ENCODE results near the gene LIME1. TPM values are rescaled to one million over a fixed set of nuclear protein-coding genes. Genes with fewer than 3 reads are reported as not detected.
"Not testable (repeated sequence)": the region's sequence is repeated elsewhere in the genome, so short reads cannot be mapped to it uniquely, and the experiment has no call there.

The LIME1 gene
- total RNA-seq, 1 donor from 2014 or later, result 7.3 TPM

DNA sequence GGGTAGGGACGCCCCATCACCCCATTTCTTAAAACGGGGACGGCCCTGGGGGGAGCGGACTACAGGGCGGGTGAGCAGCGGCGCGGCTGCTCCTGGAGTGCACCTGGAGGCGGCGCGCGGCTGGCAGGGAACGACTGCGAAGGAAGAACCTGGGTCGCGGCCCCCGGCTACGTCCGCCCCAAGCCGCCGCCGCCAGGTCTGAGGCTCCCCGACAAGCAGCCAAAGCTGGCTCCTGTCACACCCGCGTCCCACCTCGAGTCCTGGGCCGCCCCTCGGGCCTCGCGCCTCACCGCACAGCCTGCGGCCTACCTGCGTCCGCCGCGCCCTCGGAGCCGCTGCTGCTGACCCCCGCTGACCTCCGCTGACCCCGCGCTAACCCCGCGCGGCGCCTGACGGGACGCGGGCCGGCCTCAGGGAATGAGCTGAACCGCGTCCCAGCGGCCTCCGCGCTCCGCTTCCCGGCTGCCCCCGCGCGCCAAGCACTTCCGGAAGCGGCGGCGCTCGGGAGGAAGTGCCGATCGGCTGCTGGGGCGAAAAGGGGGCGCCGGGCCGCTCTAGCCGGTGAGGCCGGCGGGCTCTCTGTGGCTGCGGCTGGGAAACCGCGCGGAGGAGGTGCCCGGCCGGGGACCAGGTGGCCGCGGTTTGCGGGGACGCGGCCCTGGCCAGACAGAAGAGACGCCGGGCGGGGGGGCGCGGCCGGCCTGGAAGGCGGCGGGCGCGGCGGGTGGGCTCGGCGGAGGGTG is 28.7 kb upstream of the LIME1 start, which contains the start of the genes ARFRP1 and ZGPAT:
ARFRP1 (minus strand) TSS at position 419 of the 743 bp plus-strand sequence. CDS start 885 bp downstream, outside the sequence.
ZGPAT (plus strand) TSS at position 482 of the 743 bp plus-strand sequence. CDS start 542 bp downstream, outside the sequence.
- peak; percentile 91 for DNase-seq (ENCODE audit: low spot score)

DNA sequence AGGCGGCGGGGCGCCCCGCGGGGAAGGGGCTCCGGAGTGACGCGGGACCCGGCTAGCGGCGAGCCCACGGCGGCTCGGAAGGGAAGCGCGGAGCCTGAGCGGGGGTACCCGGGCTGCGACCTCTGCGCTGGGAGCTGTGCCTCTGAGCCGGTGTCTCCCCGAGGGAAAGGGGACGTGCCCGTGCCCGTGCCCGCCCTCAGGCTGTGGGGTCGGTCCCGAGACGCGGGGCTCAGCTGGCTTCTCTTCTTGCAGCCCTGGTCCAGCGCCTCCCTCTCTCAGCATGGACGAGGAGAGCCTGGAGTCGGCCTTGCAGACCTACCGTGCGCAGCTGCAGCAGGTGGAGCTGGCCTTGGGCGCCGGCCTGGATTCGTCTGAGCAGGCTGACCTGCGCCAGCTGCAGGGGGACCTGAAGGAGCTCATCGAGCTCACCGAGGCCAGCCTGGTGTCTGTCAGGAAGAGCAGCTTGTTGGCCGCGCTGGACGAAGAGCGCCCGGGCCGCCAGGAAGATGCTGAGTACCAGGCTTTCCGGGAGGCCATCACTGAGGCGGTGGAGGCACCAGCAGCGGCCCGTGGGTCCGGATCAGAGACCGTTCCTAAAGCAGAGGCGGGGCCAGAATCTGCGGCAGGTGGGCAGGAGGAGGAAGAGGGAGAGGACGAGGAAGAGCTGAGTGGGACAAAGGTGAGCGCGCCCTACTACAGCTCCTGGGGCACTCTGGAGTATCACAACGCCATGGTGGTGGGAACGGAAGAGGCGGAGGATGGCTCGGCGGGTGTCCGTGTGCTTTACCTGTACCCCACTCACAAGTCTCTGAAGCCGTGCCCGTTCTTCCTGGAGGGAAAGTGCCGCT is 27.9 kb upstream of the LIME1 start:
- no peak for DNase-seq (ENCODE audit: low spot score)

DNA sequence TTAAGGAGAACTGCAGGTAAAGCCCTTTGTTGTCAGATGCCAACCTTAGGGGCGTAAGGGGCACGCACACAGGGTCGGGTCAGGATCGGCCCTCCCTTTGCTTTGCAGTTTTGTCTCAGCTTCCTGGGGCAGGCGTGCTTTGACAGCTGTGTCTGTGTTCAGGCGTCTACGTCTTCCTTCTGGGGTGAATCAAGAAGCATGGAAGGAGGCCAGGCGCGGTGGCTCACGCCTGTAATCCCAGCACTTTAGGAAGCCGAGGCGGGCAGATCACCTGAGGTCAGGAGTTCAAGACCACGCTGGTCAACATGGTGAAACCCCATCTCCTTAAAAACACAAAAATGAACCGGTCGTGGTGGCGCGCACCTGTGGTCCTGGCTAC is 27.3 kb upstream of the LIME1 start:
- no peak for DNase-seq (ENCODE audit: low spot score)

DNA sequence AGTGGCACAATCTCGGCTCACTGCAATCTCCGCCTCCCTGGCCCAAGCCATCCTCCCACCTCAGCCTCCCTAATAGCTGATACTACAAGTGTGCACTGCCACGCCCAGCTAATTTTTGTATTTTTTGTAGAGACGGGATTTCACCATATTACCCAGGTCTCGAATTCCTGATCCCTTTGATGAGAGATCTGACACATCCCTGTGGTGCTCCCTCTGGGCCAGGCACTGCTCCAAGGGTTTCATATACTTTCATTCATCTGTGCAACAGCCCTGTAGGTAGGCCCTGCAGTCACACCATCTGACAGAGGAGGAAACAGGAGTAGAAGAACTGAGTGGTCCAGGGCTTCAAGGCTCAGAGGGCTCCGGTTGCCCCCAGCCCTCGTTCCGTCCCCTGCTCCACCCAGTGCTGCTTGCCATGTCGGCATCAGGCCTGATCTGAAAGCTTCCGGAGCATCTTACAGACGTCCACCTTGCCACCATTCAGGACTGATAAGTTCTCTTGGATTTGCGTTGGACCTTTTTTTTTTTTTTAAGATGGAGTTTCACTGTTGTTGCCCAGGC is 25.3 kb upstream of the LIME1 start:
- DNase-seq (ENCODE audit: low spot score), result no peak

DNA sequence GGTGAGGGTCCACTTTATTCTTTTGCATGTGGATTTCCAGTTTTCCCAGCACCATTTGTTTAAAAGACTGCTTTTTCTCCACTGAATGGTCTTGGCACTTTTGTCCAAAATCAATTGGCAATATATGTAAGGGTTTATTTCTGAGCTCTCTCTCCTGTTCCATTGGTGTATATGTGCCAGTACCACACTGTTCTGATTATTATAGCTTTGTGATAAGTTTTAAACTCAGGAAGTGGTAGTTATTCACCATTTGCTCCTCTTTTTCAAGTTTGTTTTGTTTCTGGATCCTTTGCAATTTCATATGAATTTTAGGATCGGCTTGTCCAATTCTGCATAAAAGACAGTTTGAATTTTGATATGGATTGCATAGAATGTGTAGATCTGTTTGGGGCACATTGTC is 24.3 kb upstream of the LIME1 start:
- no peak for DNase-seq (ENCODE audit: low spot score)

DNA sequence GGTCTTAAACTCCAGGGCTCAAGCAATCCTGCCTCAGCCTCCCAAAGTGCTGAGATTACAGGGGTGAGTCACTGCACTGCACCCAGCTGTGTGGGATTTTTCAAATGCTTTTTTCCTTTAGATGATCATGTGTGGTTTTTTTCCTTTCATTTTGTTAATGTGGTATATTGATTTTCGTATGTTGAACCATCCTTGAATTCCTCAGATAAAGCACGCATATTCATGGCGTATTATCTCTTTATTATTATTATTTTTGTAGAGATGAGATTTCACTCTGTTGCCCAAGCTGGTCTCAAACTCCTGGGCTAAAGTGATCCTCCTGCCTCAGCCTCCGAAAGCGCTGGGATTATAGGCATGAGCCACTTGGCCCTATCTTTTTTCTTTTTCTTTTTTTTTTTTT is 21.6 kb upstream of the LIME1 start:
- no peak for DNase-seq (ENCODE audit: low spot score)

DNA sequence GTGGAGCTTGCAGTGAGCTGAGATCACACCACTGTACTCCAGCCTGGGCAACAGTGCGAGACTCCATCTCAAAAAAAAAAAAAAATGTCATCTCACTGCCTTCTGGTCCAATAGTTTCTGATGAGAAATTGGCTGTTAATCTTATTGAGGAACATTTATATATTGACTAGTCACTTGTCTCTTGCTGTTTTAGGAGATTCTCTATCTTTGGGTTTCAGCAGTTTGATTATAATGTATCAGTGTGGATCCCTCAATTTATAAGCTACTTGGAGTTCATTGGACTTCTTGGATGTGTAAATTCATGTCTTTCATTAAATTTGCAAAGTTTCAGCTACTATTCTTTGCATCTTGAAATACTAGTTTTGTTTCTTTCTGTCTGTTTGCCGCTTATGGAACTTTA is 17.5 kb upstream of the LIME1 start:
- no peak for DNase-seq (ENCODE audit: low spot score)

DNA sequence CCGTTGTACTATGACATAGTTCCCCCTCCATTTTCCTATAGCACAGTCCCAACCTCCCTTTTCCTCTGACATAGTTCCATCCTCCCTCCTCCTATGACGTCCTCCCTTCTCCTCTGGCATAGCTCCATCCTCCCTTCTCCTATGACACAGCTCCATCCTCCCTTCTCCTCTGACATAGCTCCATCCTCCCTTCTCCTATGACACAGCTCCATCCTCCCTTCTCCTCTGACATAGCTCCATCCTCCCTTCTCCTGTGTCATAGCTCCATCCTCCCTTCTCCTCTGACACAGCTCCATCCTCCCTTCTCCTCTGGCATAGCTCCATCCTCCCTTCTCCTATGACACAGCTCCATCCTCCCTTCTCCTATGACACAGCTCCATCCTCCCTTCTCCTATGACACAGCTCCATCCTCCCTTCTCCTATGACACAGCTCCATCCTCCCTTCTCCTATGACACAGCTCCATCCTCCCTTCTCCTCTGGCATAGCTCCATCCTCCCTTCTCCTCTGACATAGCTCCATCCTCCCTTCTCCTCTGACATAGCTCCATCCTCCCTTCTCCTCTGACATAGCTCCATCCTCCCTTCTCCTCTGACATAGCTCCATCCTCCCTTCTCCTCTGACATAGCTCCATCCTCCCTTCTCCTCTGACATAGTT is 13.4 kb upstream of the LIME1 start:
- DNase-seq (ENCODE audit: low spot score), result not testable (repeated sequence)

DNA sequence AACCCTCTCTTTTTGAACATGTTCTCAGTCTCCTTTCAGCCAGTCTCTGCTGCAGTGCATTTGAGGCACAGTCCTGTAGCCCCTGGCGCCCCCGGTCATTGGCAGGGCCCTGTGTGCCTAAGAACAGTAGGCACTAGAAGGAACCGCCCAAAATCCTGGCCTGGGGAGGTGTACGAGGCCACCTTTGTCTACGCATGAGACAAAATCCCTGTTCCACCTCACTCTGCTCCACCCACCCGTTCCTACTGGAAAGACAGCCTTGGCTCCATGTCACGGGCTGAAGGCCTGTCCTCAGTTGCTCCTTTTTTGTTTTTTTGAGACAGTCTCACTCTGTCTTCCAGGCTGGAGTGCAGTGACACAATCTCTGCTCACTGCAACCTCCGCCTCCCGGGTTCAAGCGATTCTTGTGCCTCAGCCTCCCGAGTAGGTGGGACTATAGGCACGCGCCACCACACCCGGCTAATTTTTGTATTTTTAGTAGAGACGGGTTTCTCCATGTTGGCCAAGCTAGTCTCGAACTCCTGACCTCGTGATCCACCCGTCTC is 6.2 kb upstream of the LIME1 start:
- DNase-seq (ENCODE audit: low spot score), result not testable (repeated sequence)

DNA sequence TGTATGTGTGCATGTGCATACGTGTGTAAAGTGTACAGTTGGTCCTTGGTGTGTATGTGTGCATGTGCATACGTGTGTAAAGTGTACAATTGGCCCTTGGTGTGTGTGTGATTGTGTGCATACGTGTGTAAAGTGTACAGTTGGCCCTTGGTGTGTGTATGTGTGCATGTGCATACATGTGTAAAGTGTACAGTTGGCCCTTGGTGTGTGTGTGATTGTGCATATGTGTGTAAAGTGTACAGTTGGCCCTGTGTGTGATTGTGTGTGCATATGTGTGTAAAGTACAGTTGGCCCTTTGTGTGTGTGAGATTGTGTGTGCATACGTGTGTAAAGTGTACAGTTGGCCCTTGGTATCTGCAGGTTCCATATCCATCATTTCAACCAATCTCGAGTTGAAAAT is 5.1 kb upstream of the LIME1 start:
- DNase-seq (ENCODE audit: low spot score), result no peak

DNA sequence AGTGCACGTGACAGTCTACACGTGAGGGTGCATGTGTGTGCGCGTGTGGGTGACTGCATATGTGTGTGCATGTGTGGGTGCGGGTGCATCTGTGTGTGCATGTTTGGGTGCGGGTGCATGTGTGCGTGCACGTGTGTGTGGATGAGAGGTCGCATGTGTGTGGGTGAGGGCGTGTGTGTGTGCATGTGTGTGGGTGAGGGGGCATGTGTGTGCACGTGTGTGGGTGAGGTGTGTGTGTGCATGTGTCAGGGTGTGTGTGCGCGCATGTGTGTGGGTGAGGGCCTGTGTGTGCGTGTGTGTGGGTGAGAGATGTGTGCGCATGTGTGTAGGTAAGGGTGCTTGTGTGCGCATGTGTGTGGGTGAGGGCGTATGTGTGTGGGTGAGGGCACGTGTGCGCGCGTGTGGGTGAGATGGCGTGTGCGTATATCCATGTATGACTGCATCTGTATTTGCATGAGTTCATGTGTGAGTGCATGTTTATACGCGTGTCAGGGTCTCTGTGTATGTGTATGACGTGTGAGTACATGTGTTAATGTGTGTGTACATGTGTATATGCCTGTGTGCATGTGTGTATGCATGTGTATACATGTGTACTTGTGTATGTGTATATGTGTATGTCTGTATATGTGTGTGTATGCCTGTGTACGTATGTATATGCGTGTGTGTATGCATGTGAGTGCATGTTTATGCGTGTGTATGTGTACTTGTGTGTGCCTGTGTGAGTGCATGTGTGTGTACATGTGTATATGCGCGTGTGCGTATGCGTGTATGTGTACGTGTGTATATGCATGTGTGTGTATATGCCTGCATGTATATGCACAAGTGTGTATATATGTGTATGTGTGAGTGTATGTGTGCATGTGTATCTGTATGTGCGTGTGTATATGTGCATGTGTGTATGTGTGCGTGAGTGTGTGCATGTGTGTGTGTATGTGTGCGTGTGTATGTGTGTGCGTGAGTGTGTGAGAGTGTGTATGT is 4.1 kb upstream of the LIME1 start:
- no peak for DNase-seq (ENCODE audit: low spot score)

DNA sequence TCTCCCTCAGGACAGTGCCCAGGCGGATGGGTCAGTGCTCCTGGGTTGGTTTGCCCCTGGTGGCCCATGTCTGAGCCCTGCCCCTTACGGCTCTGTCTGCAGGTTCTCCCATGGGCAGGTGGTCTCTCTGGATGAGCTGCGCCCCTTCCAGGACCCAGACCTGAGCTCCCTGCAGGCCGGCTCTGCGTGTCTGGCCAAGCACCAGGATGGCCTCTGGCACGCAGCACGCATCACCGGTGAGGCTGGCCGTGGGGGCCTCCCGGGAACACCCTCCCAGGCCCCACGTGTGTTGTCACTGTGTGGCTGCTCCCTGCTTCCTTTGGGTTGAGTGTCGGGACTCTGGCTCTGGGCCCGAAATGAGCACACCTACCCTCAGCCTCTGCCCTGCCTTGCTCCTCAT is 3.3 kb upstream of the LIME1 start:
- no peak for DNase-seq (ENCODE audit: low spot score)

DNA sequence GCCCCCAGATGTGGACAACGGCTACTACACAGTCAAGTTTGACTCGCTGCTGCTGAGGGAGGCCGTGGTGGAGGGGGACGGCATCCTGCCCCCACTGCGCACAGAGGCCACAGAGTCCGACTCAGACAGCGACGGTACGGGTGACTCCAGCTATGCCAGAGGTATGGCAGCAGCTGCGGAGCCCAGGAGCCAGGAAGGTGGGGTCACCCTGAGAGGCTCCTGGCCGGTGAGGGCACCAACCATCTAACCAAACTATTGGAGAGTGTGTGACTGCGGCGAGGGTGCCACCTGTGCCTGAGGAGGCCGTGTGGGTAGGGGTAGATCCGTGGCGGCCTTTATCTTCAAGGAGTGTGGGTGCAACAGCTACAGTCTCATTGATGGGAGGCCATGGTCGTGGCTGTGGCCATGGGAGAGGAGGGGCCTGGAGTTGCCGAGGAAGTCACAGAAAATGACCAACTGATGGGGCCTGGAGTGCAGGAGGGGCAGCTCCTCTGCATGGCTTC is 2.8 kb upstream of the LIME1 start:
- no peak for DNase-seq (ENCODE audit: low spot score)

DNA sequence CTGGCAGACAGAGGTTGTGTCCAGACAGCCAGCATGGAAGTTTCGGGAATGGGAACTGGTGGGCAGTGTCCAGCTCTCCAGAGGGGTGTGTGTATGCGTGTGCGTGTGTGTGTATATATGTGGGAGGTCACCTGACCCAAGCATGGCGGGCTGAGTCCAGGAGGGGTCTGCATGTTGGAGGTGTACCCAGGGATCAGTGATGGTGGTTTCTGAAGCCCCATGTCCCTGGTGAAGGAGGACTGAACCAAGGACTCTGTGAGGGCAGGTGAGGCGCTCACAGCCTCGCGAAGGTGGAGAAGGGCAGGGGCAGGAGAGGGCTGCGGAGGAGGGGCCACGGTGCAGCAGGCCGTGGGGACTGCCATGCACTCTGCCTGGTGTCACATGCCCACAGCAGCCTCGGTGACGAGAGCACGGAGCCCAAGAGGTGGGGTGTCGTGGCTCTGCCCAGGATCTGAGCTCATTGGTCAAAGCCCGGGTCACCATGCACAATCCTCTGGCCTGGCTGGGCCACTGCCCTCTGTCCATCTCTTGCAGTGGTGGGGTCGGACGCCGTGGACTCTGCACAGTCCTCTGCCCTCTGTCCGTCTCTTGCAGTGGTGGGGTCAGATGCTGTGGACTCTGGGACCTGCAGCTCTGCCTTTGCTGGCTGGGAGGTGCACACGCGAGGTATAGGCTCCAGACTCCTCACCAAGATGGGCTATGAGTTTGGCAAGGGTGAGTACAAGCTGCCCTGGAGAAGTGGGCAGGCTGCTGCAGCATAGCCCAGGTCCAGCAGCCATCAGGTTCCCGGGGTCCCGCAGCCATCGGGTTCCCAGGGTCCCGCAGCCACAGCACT is 2.1 kb upstream of the LIME1 start:
- DNase-seq (ENCODE audit: low spot score), result no peak

DNA sequence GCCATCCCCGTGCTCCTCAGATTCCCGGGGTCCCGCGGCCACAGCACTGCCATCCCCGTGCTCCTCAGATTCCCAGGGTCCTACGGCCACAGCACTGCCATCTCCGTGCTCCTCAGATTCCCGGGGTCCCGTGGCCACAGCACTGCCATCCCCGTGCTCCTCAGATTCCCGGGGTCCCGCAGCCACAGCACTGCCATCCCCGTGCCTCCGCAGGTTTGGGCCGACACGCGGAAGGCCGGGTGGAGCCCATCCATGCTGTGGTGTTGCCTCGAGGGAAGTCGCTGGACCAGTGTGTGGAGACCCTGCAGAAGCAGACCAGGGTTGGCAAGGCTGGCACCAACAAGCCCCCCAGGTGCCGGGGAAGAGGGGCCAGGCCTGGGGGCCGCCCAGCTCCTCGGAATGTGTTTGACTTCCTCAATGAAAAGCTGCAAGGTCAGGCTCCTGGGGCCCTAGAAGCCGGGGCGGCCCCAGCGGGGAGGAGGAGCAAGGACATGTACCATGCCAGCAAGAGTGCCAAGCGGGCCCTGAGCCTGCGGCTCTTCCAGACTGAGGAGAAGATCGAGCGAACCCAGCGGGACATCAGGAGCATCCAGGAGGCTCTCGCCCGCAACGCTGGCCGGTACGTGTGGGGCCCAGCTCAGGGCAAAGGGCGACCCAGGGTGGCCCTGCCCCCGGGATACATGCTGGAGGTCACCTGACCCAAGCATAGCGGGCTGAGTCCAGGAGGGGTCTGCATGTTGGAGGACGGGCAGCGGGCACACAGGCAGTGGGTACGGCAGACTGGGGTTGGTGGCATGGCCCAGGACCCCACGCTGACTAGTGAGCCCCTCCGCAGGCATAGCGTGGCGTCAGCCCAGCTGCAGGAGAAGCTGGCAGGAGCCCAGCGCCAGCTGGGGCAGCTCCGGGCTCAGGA is 1.3 kb upstream of the LIME1 start:
- DNase-seq (ENCODE audit: low spot score), result no peak

DNA sequence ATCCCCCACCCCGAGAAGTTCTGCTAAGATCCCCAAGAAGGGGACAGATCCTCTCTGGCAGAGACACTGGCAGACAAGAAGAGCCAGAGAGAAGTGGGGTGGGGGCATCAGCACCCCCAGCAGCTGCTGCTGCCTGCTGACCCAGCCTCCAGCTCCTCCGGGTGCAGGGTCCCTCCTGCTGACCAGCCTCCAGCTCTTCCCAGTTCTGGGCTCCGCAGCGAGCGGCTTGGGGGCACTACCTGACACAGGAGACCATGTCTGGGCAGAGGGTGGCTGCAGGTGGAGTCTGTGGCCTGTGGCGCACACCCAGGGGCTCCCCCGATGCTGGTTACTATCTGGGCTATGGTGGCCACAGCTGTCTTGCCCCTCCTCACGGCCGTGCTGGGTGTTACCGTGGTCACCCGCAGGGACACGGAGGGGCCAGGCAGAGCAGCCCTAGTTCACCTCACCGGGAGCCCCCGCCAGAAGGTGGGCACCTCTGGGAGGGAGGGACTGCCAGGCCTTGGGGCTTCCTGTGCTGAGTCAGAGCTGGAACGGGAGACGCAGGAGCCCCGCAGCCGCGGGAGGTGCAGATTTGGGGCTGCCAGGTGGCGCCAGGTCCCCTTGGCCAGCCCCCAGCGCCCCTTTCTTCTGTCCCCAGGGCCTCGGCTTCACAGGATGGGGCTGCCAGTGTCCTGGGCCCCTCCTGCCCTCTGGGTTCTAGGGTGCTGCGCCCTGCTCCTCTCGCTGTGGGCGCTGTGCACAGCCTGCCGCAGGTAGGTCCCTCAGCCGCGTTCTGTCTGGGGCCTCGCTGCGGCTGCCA is 630 bp downstream of the LIME1 start:
- no peak for DNase-seq (ENCODE audit: low spot score)

DNA sequence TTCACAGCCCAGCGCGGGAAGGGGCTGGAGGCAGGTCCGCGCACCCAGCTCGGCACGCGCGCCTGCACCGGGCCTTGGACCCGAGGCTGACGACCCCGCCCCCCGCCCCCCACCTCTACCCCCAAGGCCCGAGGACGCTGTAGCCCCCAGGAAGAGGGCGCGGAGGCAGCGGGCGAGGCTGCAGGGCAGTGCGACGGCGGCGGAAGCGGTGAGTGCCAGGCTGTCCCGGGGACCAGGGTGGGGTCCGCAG is 1.2 kb downstream of the LIME1 start:
- no peak for DNase-seq (ENCODE audit: low spot score)

All from ureter (tissue), 1 donor.